A549 (cell line): Measurements from ENCODE around the gene AK1. TPM values are rescaled to one million over a fixed set of nuclear protein-coding genes. Genes with fewer than 3 reads are reported as not detected.
A peak's percentile ranks its signal among the peaks of the same experiment; 100 is the strongest.

ENCODE experiments used
- ATAC-seq, 2 experiments: fragments of 200-7000 bp in 1 of 2; fragments of >200 bp in 1 of 2; cut with Nextera tagmentation in 1 of 2; cut with Tn5 transposase in 1 of 2; 3 replicates each; pipeline versions ENCODE4 v1.8.0 to v1.9.1; 2018 to 2020; ENCODE audit warnings: mild to moderate bottlenecking in 1 of 2, moderate library complexity in 1 of 2
- CTCF ChIA-PET: fragments of 300-600 bp; sonication (Branson Sonifier 250); formaldehyde crosslinking; extraction: SDS; loops from one replicate; lab custom pipeline; 2021; ENCODE audit warnings: antibody characterized with exemption, inconsistent platforms; lab: Yijun Ruan, JAX
- POLR2A ChIA-PET: fragments of 350-600 bp; formaldehyde crosslinking; extraction: SDS; loops from one replicate; lab custom pipeline; 2021; ENCODE audit warnings: antibody characterized with exemption, inconsistent platforms; lab: Yijun Ruan, JAX
- DNase-seq, 2 experiments: peaks; one replicate each; pipeline versions ENCODE4 v3.0.0 to v3.0.0-alpha.2; 2011 to 2016; ENCODE audit warnings: low read depth in 1 of 2, low spot score in 1 of 2
- FAIRE-seq: peaks from 2 replicates; lab custom pipeline; 2011; peaks lifted over from hg19 to GRCh38; lab: Jason Lieb, UNC
- H3K27ac ChIP-seq, 2 experiments: fragments of >200 bp; sonication (Bioruptor Twin); formaldehyde crosslinking; 3 replicates each; pipeline ENCODE4 v1.5.1; 2016 to 2017
- H3K4me1 ChIP-seq: fragments of >200 bp; sonication (Bioruptor Twin); formaldehyde crosslinking; 3 replicates; pipeline ENCODE4 v1.6.1; 2016
- H3K4me2 ChIP-seq: fragments of >200 bp; sonication (Bioruptor Twin); formaldehyde crosslinking; 3 replicates; pipeline ENCODE4 v1.6.1; 2016
- H3K4me3 ChIP-seq: fragments of >200 bp; sonication (Bioruptor Twin); formaldehyde crosslinking; 3 replicates; pipeline ENCODE4 v1.5.1; 2016
- H3K9me3 ChIP-seq: fragments of >200 bp; sonication (Bioruptor Twin); formaldehyde crosslinking; 3 replicates; pipeline ENCODE4 v1.6.1; 2016
- BHLHE40 ChIP-seq: IDR thresholded peaks from 2 replicates; pipeline ENCODE4 v1.6.1; 2012; ENCODE audit warnings: low read depth, low read length, inconsistent platforms
- ESRRA ChIP-seq: fragments of 150-350 bp; IDR thresholded peaks from 2 replicates; pipeline ENCODE4 v1.6.1; 2014; ENCODE audit warnings: mild to moderate bottlenecking, low read length, borderline replicate concordance
- HDAC2 ChIP-seq: fragments of 200-600 bp; sonication (generic); IDR thresholded peaks from 2 replicates; pipeline ENCODE4 v1.6.1; 2016
- HOXA7 ChIP-seq: fragments of 250-450 bp; sonication (Bioruptor Pico); IDR thresholded peaks from 2 replicates; pipeline ENCODE4 v1.5.0; 2020; ENCODE audit warnings: mild to moderate bottlenecking, moderate library complexity
- HOXB13 ChIP-seq: fragments of 250-450 bp; sonication (Bioruptor Pico); IDR thresholded peaks from 2 replicates; pipeline ENCODE4 v1.5.0; 2020; ENCODE audit warnings: low read depth, mild to moderate bottlenecking, moderate library complexity
- HOXB5 ChIP-seq: fragments of 250-450 bp; sonication (Bioruptor Pico); IDR thresholded peaks from 2 replicates; pipeline ENCODE4 v1.5.0; 2020; ENCODE audit warnings: mild to moderate bottlenecking, moderate library complexity
- KDM1A ChIP-seq: fragments of 200-600 bp; sonication (generic); IDR thresholded peaks from 2 replicates; pipeline ENCODE4 v1.6.1; 2016; ENCODE audit warnings: low read depth, mild to moderate bottlenecking
- KDM5A ChIP-seq: fragments of 200-600 bp; sonication (generic); IDR thresholded peaks from 2 replicates; pipeline ENCODE4 v1.6.1; 2016; ENCODE audit warnings: antibody characterized with exemption, mild to moderate bottlenecking
- NFE2L2 ChIP-seq: fragments of 150-350 bp; conservative IDR thresholded peaks from 2 replicates; pipeline ENCODE4 v1.6.1; 2014; ENCODE audit warnings: low read length
- POLR2A ChIP-seq: IDR thresholded peaks from 2 replicates; pipeline ENCODE4 v1.6.1; 2012; ENCODE audit warnings: mild to moderate bottlenecking, low read length
- POLR2AphosphoS2 ChIP-seq: conservative IDR thresholded peaks from 2 replicates; pipeline ENCODE4 v1.6.1; 2012; ENCODE audit warnings: low read length, improper control_type of control experiment, inconsistent platforms
- RAD21 ChIP-seq, 2 experiments: fragments of >200 bp in 1 of 2; sonication (Bioruptor Twin) in 1 of 2; formaldehyde crosslinking in 1 of 2; IDR thresholded peaks in 1 of 2; conservative IDR thresholded peaks in 1 of 2; 2 replicates in 1 of 2; 3 replicates in 1 of 2; pipeline ENCODE4 v1.6.1; 2012 to 2018; ENCODE audit warnings: inconsistent platforms in 1 of 2
- RARB ChIP-seq: fragments of 250-450 bp; sonication (Bioruptor Pico); IDR thresholded peaks from 2 replicates; pipeline ENCODE4 v1.8.0; 2021; ENCODE audit warnings: mild to moderate bottlenecking, moderate library complexity
- RCOR1 ChIP-seq: fragments of 150-350 bp; IDR thresholded peaks from 2 replicates; pipeline ENCODE4 v1.6.1; 2014; ENCODE audit warnings: antibody characterized with exemption, low read length, low read depth
- RFX5 ChIP-seq: fragments of 450-650 bp; IDR thresholded peaks from 2 replicates; pipeline ENCODE4 v1.7.1; 2014; ENCODE audit warnings: antibody characterized with exemption, mild to moderate bottlenecking, moderate library complexity
- SMC3 ChIP-seq: fragments of >200 bp; sonication (Bioruptor Twin); formaldehyde crosslinking; IDR thresholded peaks from 3 replicates; pipeline ENCODE4 v1.6.1; 2018; ENCODE audit warnings: inconsistent platforms
- TP53 ChIP-seq: fragments of 250-450 bp; sonication (Bioruptor Pico); IDR thresholded peaks from 2 replicates; pipeline ENCODE4 v1.5.0; 2021; ENCODE audit warnings: mild to moderate bottlenecking, moderate library complexity
- ZFP36 ChIP-seq: fragments of 450-650 bp; IDR thresholded peaks from 2 replicates; pipeline ENCODE4 v1.6.1; 2014; ENCODE audit warnings: borderline replicate concordance; ENCODE audit not compliant: partially characterized antibody
- ZSCAN20 ChIP-seq: fragments of 250-450 bp; sonication (Bioruptor Pico); IDR thresholded peaks from 2 replicates; pipeline ENCODE4 v1.8.0; 2022; ENCODE audit warnings: mild to moderate bottlenecking, moderate library complexity
- WGBS: methylation state at CpG from one replicate; pipeline ENCODE4 v1.1.6; 2017; ENCODE audit errors: missing lambda C conversion rate; 5-methylcytosine and 5-hydroxymethylcytosine counted together
- polyA plus RNA-seq, 4 experiments: library from polyadenylated mRNA; depleted of rRNA in 3 of 4; stranded (reverse); fragments of >200 nt; fragmentation: RNase III in 1 of 4; extraction: RNeasy Plus Mini Kit Qiagen cat#74134 plus additional on column Dnase treatment in 1 of 4; gene quantifications; 2 replicates in 3 of 4; 3 replicates in 1 of 4; pipeline ENCODE4 v1.2.3, GENCODE V29; 2011 to 2017
- TF ChIP-seq, protein P1 (sequence below): IDR thresholded peaks from 2 replicates; pipeline ENCODE4 v1.6.1; 2012
- TF ChIP-seq, protein P2 (sequence below): fragments of 150-350 bp; IDR thresholded peaks from 2 replicates; pipeline ENCODE4 v1.6.1; 2014; ENCODE audit warnings: low read depth, mild to moderate bottlenecking, low read length
- TF ChIP-seq, protein P3 (sequence below): fragments of >200 bp; sonication (Bioruptor Twin); formaldehyde crosslinking; IDR thresholded peaks from 3 replicates; pipeline ENCODE4 v1.5.1; 2016
- TF ChIP-seq, protein P4 (sequence below): fragments of 450-650 bp; IDR thresholded peaks from 2 replicates; pipeline ENCODE4 v1.6.1; 2014; ENCODE audit warnings: antibody characterized with exemption

AK1 gene
- polyA plus RNA-seq, 2 of the 4 experiments (the other 2 are of a cell fraction): 30.0 to 31.9 TPM

DNA sequence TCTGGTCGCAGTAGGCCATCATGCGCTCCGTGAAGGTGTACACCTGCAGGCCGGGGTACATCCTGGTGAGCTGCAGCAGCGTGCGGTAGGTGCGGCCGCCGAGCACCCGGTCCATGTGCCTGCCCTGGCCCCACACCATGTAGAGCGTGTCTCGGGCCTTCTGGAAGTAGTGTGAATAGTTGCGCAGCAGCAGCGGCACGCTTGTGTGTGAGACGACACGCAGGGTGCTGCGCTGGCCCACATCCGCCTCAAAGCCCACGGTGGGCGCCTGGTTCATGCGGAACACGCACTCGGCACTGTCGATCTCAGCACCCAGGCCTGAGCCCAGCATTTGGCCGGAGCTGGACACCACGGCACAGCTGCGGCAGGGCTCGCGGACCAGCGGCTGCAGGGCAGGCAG, 34.8 kb upstream of the AK1 start:
- Histone ChIP-seq H3K27ac (no peak overlapping the region; a peak in 1 of 6 replicates), H3K9me3 (no peaks in the 10 kb centered on the region), H3K4me3 (no peak overlapping the region), H3K4me2 (no peak overlapping the region), H3K4me1 (peaks cover 30% of the 10 kb centered on the region)
- FAIRE-seq (no peak), DNase-seq (no peak), ATAC-seq (no peak)
- ChIA-PET POLR2A (no interaction called here), CTCF (interaction anchor here (2.0 to 5.5 kb wide), 3 partner anchors 9 to 178 kb away, joined by 8 to 46 read pairs (median 14); partner anchors contain the start of gene TOR2A)
- WGBS: 96% methylated on average over 10 of the region's 31 CpGs
- TF ChIP-seq, protein P1, sequence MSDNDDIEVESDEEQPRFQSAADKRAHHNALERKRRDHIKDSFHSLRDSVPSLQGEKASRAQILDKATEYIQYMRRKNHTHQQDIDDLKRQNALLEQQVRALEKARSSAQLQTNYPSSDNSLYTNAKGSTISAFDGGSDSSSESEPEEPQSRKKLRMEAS: no peak
- TF ChIP-seq POLR2AphosphoS2: no peak
- TF ChIP-seq, protein P2, sequence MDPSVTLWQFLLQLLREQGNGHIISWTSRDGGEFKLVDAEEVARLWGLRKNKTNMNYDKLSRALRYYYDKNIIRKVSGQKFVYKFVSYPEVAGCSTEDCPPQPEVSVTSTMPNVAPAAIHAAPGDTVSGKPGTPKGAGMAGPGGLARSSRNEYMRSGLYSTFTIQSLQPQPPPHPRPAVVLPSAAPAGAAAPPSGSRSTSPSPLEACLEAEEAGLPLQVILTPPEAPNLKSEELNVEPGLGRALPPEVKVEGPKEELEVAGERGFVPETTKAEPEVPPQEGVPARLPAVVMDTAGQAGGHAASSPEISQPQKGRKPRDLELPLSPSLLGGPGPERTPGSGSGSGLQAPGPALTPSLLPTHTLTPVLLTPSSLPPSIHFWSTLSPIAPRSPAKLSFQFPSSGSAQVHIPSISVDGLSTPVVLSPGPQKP: no peak
- no peak for TF ChIP-seq HOXB13 (CRISPR knock-in tag)
- TF ChIP-seq, all 56 proteins: peak for 0

DNA sequence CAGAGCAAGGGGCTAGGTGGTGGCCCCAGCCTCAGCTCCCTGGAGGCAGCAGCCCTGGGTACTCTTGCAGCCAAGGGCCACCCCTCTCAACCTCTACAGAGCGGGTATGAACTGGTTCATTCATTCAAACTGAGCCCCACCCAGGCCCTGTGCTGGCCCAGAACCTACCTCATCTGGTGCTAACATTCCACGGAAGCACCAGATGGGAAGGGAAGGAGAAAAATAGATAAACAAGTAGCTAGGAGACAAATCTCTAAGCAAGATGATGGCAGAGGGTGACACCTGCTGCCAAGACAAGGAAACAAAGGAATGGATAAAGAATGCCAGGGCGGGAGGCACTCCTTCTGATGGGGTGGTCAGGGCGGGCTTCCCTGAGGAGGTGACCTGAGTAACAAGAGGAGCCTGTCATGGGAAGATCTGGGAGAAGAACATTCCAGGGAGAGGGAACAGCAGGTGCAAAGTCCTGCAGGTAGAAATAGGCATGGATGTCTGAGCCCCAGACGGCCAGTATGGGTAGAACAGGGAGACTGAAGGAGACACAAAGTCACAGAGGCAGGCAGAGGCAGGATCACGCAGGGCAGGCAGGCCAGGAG, 33.2 kb upstream of the AK1 start:
- no peaks in the 10 kb centered on the region for H3K9me3 ChIP-seq
- FAIRE-seq: no peak
- POLR2A ChIA-PET: no interaction called here
- TF ChIP-seq POLR2A (no peak), ZFP36 (peak; percentile 97), HOXA7 (CRISPR knock-in tag) (no peak), SMC3 (peak; percentile 25; the same call in 1 of the 3 replicates), RAD21 (conservative IDR thresholded peaks at IDR 0.05 in 1 of 2, IDR thresholded peaks at IDR 0.05 in 1 of 2) (peak; percentile 54 to 66)
- TF ChIP-seq, protein P3, sequence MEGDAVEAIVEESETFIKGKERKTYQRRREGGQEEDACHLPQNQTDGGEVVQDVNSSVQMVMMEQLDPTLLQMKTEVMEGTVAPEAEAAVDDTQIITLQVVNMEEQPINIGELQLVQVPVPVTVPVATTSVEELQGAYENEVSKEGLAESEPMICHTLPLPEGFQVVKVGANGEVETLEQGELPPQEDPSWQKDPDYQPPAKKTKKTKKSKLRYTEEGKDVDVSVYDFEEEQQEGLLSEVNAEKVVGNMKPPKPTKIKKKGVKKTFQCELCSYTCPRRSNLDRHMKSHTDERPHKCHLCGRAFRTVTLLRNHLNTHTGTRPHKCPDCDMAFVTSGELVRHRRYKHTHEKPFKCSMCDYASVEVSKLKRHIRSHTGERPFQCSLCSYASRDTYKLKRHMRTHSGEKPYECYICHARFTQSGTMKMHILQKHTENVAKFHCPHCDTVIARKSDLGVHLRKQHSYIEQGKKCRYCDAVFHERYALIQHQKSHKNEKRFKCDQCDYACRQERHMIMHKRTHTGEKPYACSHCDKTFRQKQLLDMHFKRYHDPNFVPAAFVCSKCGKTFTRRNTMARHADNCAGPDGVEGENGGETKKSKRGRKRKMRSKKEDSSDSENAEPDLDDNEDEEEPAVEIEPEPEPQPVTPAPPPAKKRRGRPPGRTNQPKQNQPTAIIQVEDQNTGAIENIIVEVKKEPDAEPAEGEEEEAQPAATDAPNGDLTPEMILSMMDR: peak; percentile 41
- TF ChIP-seq, protein P2: no peak
- TF ChIP-seq, all 56 proteins: peak for 4
- Histone ChIP-seq H3K4me2 (no peak overlapping the region), H3K4me1 (peaks cover 22% of the 10 kb centered on the region), H3K4me3 (no peak overlapping the region), H3K27ac (0 out of 6 replicates have a peak overlapping the region, but pooled peaks of 1 of the 2 experiments have one; percentile 51)
- peak; percentile 58 to 64 for ATAC-seq
- peak in 1 of 2 experiments; percentile 64 for DNase-seq
- CTCF ChIA-PET: interaction anchor here (0.7 to 5.5 kb wide), 13 partner anchors 10 to 324 kb away, joined by 3 to 46 read pairs (median 3); partner anchors contain the start of gene TOR2A
- WGBS: 72% methylated on average over 6 of the region's 6 CpGs

DNA sequence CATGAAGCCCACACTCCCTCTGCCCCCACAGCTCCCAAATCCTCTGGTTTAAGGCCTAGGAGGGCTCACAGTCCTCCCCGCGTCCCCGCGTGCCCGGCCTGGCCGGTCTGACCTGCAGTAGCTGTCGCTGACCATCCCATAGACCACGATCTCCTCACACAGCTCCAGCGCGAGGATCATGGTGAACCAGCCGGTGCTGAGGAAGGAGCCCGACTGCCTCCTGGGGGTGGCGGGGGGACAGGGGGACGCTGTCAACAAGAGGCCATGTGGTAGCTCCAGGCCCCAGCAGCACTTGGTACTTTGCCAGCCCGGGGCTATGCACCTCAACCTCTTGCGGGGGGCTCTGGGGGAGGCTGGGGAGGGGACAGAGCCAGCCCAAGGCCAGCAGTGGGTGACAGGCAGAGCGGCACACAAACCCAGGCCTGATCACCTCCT, 32.4 kb upstream of the AK1 start:
- FAIRE-seq (no peak), ATAC-seq (no peak), DNase-seq (no peak)
- Histone ChIP-seq H3K27ac (no peak overlapping the region), H3K4me2 (no peak overlapping the region), H3K9me3 (no peaks in the 10 kb centered on the region), H3K4me3 (no peak overlapping the region), H3K4me1 (peaks cover 14% of the 10 kb centered on the region; the same call in 1 of the 3 replicates)
- POLR2A ChIA-PET: interaction anchor here (0.6 kb wide), 1 partner anchor 31 kb away, joined by 6 read pairs; no protein-coding TSS in a partner anchor
- CTCF ChIA-PET: interaction anchor here (1.1 to 5.5 kb wide), 8 partner anchors 11 to 257 kb away, joined by 3 to 46 read pairs (median 4); partner anchors contain the start of gene TOR2A
- WGBS: 88% methylated on average over 10 of the region's 17 CpGs
- TF ChIP-seq KDM1A (no peak), HDAC2 (no peak), BHLHE40 (no peak), NFE2L2 (no peak), ZSCAN20 (no peak), RCOR1 (no peak), HOXB5 (CRISPR knock-in tag) (no peak), ESRRA (no peak), RARB (no peak), RFX5 (no peak), KDM5A (no peak), TP53 (CRISPR knock-in tag) (no peak)
- TF ChIP-seq, protein P1: no peak
- TF ChIP-seq, protein P4, sequence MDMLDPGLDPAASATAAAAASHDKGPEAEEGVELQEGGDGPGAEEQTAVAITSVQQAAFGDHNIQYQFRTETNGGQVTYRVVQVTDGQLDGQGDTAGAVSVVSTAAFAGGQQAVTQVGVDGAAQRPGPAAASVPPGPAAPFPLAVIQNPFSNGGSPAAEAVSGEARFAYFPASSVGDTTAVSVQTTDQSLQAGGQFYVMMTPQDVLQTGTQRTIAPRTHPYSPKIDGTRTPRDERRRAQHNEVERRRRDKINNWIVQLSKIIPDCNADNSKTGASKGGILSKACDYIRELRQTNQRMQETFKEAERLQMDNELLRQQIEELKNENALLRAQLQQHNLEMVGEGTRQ: no peak
- TF ChIP-seq, protein P3: no peak
